Tongue (tissue), 2 donors: ENCODE measurements around the gene MOBP. TPM values are rescaled to one million over a fixed set of nuclear protein-coding genes. Genes with fewer than 3 reads are reported as not detected.
"Not testable (repeated sequence)": the region's sequence is repeated elsewhere in the genome, so short reads cannot be mapped to it uniquely, and the experiment has no call there.

ENCODE experiments used
- DNase-seq: peaks from one replicate; pipeline ENCODE4 v3.0.0-alpha.2; 2015
- total RNA-seq: library from RNA; depleted of rRNA; stranded (reverse); fragments of >200 nt; gene quantifications from one replicate; pipeline ENCODE4 v1.2.3, GENCODE V29; 2014

MOBP gene, protein sequence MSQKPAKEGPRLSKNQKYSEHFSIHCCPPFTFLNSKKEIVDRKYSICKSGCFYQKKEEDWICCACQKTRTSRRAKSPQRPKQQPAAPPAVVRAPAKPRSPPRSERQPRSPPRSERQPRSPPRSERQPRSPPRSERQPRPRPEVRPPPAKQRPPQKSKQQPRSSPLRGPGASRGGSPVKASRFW
- total RNA-seq = not detected

DNA sequence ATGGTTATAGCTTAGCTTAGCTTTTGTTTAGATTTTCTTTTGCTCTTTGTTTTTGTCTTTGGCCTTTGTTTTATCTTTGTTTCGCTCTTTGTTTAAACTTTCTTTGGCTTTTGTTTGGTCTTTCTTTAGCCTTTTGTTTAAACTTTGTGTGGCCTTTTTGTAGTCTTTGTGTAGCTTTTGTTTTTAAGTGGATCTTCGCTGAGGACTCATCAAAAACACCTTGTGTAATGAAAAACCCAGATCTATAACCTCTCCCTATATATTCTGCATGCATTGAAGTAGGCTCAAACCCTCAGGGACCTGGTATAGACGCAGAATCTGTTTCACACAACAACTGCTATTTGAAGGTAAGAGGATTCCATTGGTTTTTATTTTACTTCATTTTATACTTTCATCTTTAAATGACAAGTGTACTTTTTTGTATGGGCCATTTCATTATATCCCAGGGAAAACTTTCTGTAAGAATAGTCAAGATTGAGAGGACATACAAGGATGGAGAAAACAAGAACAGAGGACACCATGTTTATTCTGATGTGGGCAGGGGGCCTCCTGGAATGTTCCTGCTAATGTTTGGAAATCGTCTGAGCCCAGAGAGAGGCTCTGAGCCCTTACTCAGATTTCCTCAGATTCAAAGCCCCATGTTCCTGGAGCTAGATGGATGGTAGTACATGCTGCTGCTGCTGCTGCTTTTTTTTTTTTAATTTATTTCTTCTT is at the start of gene MOBP:
MOBP (plus strand) TSS at position 287 of the 714 bp plus-strand sequence. CDS start 34,390 bp downstream, outside the sequence.
- no peak for DNase-seq

DNA sequence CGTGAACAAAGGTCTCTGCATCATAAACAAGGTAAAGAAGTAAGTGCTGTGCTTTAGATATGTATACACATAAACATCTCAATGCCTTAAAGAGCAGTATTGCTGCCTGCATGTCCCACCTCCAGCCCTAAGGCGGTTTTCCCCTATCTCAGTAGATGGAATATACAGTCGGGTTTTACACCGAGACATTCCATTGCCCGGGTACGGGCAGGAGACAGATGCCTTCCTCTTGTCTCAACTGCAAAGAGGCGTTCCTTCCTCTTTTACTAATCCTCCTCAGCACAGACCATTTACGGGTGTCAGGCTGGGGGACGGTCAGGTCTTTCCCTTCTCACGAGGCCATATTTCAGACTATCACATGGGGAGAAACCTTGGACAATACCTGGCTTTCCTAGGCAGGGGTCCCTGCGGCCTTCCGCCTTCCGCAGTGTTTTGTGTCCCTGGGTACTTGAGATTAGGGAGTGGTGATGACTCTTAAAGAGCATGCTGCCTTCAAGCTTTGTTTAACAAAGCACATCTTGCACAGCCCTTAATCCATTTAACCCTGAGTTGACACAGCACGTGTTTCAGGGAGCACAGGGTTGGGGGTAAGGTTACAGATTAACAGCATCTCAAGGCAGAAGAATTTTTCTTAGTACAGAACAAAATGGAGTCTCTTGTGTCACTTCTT is 48.8 kb upstream of the MOBP start:
- not testable (repeated sequence) for DNase-seq

DNA sequence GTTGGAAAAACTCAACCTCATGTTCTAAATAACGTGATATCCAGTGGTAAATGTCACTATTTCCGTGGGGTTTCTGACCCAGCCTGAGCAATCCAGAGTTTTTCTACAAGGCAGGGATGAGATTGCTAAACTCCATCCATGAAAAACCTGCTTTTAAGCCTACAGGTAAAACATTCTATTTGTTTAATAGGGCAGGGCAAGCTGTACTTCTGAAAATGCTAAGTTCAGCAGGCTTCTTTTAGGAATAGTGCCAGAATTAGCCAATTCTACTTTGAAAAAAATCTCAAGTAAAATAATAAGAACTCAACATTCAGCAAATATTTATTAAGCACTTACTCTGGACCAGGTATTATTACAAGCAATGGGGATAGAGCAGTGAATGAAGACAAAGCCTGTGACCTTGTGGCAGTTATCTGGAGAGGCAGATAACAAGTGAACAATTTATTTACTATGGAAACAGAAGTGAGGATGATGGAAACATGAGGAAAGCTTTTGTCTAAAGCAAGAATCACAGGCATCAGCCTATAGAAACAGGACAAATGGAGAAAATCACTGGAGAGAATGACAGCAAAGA is 47.7 kb upstream of the MOBP start:
- peak; percentile 24 for DNase-seq

DNA sequence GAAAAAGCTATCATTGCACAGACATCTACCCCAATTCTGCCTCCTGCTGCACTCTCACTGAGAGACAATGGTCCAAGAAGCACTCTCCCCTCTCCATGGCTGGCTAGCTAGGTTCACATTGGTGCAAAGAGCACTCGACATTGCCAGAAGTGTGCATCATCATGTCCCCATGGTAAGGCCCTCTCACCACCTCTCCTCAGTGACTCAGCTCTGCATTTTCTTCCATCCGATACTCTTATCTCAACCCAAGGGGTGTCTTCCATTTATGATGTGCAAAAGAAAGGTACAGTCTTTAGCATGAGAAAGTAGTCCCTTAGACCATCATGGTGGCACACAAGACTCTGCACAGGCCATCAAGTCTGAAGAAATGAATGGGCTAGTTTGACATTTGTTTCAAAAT is 46.9 kb upstream of the MOBP start:
- DNase-seq = no peak

DNA sequence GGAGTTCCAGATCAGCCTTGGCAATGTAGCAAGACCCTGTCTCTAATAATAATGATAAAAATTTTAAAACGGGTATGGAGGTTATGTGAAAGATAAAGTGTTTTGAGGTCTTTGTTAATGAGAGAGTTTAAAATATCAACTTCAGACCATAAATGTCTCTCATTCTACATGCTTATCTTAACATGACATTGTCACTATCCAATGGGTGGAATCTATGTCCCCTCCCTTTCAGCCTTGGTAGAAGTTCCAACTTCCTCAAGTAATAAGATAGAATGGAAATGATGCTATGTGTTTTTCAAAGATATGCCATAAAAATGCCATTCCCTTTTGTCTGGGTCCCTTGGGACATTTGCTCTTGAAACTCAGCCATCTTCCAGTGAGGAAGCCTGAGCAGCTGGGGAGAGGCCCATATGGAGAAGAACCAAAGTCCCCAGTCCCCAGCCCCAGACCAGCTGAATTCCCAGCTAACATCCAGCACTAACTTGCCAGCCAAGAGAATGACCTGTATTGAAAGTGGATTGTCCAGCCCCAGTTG is 44.0 kb upstream of the MOBP start:
- no peak for DNase-seq

DNA sequence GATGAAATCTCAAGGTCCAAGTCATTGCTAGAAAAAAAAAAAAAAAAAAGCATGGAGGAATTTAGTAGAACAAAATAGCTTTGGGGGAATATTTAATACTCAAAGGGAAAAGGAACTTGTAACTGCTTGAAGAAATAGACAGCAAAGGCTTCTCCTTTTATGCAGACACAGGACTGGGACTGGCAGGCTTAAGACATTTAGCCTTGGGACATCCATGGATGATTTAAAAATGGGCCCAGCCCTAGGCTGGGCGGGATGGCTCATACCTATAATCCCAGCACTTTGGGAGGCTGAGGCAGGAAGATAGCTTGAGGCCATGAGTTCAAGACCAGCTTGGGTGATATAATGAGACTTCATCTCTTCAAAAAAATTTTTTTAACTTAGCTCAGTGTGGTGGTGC is 41.2 kb upstream of the MOBP start:
- no peak for DNase-seq

DNA sequence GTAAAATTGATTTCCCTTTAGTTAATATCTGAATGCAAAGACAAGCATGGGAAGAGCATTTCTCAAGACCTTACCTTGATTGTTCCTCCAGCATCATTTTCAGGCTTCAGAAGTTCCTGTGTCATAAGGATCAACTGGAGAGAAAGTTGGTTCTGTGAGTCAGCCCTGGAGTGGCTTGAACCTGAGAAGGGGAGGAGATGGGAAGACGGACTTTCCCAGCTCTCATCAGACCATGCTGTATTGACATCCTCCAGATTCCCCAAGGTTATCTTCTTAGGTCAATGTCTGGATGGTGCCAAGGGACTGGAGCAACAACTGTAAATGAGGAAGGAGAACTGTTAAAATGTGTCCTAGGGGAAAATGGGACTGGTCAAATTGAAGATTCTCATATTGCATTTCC is 40.0 kb upstream of the MOBP start:
- DNase-seq = no peak

DNA sequence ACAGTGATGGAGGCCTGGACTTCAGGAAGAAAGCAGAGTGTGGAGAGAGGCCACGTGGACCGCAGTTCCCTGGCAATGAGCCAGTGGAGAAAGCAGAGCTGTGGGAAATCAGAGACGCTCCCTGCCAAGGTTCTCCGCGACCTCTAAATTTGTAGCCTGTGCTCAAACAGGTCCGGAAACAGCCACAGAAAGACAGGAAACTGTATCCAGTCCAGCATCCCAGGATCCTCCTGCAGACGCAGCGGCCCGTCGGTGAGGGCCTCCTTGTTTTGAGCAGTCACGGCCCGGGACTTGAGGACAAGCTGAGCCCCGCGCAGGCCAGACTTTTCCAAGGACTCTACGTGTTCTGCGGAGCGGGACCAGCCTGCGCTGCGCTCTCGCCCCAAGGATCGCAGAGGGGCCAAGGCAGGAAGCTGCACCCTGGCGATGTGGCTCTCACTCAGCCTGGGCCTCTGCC is 38.7 kb upstream of the MOBP start:
- no peak for DNase-seq

DNA sequence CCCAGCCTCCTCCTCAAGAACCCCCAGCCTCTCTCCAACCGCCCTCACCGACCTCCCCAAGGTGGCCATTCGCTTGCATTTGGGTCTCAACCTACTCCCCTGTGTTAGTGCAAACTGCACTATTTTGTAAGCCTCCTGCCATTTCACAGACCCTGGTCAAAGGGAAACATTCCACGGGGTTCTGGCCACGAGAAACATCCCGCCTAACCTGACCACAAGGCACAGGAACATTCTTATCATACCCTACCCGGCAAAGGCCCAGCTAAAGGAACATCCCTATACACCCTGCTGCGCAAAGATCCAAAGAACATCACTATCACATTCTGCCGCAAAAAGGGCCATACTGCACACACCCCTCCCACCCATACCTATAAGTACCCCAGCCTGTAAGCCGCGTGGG is 38.0 kb upstream of the MOBP start:
- no peak for DNase-seq

DNA sequence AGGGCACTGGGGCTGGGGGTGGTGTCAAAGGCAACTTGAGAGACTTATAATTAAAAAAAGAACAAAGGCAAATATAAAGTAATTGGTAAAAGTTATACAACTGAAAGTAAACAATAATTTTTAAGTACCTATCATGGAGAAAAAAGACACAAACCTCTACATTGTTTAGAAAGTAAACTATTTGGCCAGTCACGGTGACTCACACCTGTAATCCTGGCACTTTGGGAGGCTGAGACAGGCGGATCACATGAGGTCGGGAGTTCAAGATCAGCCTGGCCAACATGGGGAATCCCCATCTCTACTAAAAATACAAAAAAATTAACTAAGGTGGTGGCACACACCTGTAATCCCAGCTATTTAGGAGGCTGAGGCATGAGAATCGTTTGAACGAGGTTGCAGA is 35.1 kb upstream of the MOBP start:
- DNase-seq = no peak

DNA sequence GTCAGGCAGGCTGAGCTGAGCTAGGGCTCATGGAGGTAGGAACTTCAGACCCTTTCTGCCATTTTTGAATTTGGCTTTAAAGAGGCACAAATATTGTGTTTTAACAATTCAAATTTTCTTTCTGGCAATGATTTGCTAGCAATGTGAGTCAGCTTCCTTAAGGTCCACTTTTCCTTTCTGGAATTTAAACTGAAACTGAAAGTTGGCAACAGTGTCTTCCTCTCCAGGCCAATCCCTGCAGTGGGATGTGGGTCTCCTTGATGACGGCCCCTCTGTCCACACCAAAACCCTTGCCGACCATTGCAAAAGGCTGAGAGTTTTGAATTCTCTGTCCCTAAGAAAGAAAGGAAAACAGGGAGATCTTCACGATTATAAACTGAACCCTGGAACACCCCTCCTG is 33.8 kb upstream of the MOBP start:
- DNase-seq = no peak

DNA sequence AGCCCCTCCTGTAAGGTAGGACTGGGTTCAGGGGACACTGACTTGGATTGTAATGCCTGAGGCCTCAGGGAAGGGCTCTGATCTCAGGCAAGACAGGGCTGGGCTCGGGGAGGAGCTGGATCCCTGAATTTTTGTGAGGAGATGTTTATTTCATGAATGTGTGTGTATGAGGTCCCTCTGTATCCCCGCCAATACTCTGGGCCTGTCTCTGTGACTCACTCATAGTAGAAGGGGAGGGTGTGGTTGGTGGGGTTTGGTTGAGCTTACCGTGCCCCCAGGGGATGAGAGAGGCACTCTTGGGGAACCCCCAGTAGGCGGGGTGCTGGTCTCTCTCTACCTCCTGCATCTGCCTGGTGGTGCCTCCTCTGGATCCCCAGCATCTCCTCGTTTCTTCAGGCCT is 32.9 kb upstream of the MOBP start:
- DNase-seq = no peak

DNA sequence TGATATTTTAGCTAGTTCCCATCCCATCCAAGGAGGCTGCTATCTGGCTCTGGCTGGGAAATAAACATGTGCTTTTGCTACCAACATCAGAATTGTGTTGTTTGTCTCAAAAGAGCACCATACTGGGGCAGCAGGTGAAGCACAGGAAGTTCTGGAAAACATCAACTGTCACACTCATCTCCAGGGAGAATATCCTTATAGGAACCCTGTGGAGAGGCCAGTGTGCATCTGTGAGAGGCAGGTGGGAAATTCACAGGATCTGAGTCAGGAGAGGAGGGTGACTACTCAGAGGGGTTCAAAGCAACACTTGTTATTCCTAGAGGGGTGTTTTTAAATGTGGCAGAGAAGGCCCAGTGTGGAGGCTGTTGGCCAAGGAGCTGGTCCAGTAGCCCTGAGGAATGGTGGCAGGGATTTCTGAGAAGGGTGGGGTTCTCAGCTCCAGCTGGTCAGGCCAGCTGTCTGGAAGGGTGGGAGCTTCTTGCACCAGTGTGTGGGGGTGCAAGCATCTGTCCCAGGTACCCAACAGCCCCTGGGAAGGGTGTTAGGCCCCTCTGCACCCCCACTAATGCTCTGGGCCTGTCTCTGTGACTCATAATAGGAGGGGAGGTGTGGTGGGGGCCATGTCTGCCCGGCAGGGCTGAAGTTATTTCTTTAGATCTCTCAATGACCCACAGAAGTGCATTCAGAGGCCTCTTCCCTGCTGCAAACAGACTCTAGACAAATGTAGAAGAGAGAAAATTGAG is 32.3 kb upstream of the MOBP start:
- DNase-seq = no peak

DNA sequence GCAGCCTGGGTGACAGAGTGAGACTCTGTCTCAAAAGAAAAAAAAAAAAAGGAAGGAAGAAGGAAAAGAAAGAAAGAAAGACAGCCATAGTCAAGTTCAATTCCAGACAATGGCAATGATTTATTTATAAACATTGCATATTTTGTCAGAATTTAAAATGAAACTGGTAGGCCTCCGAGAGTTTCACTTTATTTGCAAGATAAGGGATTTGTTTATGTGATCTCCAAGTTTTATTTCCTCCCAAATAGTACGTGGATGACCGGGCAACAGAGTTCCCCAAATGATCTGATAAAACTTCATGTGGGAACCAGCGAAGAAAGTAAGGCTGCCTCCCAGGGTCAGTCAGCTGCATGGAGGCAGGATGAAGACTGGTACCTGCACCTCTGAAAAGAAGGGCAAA is 28.6 kb upstream of the MOBP start:
- DNase-seq = no peak

DNA sequence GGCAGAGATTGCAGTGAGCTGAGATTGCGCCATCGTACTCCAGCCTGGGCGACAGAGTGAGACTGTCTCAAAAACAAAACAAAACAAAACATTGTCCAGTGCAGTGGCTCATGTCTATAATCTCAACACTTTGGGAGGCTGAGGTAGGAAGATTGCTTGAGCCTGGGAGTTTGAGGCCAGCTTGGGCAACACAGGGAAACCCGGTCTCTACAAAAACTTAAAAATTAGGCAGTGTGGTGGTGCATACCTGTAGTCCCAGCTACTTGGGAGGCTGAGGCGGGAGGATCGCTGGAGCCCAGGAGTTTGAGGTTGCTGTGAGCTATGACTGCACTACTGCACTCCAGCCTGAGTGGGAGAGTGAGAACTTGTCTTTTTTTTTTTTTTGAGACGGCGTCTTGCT is 27.2 kb upstream of the MOBP start:
- no peak for DNase-seq

DNA sequence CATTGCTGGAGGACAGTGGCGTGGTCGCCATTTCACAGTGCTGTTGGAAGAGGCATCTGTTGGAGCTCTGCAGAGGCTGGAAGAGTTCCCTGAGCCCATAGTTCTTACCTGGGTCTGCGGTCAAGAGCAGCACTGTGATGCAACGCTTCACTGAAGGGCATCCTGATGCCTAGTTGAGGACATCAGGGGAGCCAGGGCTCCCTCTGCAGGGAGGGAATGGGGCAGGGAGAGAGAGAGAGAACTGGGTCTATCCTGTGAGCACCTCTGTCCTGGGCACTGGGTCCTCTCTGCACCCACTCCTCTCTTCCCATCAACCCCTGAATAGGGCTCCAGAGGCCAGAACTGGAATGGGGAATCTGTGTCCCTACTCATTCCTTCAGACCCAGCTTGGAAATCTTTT is 23.9 kb upstream of the MOBP start:
- DNase-seq = no peak

DNA sequence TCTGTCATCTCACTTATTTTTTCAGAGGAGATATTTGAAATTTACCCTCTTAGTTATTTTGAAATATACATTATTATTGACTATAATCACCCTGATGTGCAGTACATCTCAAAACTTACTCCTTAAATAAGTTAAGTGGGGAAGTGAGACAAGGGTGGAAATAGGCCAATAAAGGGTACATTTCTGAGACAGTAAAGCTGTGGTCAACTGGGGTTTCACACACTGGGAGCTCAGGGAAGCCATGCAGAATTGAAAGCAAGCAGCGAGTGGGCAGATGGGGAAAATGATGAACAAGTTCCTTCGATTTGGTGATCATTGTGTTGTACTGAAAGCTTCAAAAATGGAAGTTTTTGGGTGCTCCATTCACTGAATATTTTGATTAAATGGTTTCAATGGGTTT is 21.6 kb upstream of the MOBP start:
- no peak for DNase-seq

DNA sequence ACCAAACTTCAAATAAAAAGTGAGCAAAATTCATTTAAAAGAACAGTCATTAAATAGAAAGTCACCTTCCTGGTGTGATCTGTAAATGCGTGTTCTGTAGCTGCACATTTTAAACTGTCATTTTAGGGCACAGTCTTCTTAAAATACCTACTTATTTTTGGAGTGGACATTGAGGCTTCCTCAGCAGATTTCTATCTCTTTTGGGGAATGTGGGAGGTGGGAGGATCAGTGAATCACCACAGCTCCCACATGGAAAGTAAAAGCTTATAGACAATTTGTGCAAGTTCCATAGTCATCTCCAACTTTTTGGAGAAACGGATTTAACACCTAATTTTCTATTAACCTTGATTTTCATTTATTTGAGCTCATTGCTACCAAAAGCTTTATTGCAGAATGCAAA is 21.0 kb upstream of the MOBP start:
- no peak for DNase-seq

DNA sequence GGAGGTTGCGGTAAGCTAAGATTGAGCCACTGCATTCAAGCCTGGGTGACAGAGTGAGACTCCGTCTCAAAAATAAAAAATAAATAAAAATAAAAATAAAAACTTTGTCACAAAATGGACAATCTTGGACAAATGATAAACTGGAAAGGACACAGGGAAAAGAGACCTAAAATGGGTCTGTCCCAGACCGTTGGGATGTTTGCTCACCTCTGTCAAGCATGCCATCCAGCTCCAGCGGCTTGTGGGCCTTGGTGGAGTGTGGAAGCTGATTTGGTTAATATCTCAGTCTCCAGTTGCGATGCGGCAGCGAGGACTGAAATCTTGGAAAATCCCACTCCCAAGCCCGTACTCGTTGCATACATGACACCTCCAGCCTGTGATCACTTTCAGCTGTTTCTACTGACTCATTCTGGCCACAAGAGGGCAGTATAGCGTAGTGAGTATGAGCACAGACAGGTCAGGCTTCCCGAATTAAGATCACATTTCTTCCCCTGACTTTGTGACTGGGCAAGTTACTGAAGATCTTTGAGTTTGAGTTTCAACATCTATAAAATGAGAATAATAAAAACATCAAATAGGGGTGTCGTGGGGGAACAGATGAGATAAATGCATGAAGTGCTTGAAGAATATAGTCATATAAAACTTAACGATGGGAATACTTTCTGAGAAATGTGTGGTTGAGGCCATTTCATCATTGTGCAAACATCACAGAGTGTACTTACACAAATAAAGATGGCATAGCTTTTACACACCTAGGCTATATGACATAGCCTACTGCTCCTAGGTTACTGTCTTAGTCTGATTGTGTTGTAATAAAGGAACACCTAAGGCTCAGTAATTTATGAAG is 19.6 kb upstream of the MOBP start:
- peak; percentile 94 for DNase-seq

DNA sequence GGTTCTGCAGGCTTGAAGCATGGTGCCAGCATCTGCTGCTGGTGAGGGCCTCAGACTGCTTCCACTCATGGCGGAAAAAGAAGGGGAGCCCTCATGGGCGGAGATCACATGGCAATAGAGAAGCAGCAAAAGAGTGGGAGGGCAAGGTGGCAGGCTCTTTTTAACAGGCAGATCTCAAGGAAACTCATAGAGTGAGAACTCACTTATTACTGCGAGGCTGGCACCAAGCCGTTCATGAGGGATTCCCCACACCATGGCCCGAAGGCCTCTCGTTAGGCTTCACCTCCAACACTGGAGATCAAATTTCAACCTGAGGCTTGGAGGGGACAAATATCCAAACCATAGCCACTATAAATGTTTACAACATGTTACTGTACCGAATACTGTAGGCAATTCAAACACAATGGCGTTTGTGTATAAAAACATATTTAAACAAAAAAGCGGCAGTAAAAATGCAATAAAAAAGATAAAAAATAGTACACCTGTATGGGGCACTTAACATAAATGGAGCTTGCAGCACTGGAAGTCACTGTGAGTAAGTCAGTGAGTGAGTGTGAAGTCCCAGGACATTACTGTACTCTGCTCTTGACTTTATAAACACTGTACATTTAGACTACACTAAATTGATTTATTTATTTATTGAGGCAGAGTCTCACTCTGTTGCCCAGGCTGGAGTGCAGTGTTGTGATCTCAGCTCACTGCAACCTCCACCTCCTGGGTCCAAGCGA is 18.8 kb upstream of the MOBP start:
- DNase-seq = no peak

DNA sequence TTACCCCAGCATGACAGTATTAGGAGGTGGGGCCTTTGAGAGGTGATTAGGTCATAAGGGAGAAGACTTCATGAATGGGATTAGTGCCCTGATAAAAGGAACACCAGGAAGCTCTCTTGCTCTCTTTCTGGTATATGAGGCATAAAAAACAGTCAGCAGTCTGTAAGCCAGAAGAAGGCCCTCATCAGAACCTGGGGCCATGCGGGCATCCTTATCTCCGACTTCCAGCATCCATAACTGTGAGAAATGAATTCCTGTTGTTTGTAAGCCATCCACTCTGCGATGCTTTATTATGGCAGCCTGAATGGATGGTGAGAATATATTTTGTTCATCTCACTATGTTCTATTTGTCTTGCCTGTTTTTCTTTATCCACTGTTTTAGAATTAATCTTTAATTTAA is 17.7 kb upstream of the MOBP start:
- no peak for DNase-seq
